ENCODE results near the gene SH3GL1.
"Not testable (repeated sequence)": the region's sequence is repeated elsewhere in the genome, so short reads cannot be mapped to it uniquely, and the experiment has no call there.

SH3GL1 gene

DNA sequence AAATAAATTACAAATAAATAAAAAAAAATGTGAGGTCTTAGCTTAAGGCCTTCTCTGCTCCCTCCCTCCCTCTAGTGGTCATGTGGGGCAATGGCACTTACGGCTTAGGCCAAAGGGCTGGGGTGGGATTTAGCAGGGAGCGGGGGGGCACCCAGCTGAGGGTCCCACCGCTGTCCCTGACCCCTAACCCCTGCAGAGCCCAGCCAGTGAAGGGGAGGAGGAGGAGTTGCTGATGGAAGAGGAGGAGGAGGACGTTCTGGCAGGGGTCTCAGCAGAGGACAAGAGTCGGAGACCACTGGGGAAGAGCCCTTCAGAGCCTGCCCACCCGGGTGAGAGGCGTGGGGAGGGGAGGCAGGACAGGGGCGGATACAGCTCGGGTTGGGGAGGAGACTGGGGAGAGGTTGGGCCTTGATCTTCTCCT, 47.6 kb downstream of the SH3GL1 start:
- DNase-seq (ENCODE audit: low read depth in 2 of 2), result peak; percentile 81 to 82
- peak; percentile 82 for TF ChIP-seq CTCF (IDR thresholded peaks at IDR 0.05; ENCODE audit: low read depth, low read length)
- H3K4me3 ChIP-seq (replicated peaks in 1 of 2; ENCODE audit: low read depth in 2 of 2, low read length in 2 of 2), result no peak overlapping the region

DNA sequence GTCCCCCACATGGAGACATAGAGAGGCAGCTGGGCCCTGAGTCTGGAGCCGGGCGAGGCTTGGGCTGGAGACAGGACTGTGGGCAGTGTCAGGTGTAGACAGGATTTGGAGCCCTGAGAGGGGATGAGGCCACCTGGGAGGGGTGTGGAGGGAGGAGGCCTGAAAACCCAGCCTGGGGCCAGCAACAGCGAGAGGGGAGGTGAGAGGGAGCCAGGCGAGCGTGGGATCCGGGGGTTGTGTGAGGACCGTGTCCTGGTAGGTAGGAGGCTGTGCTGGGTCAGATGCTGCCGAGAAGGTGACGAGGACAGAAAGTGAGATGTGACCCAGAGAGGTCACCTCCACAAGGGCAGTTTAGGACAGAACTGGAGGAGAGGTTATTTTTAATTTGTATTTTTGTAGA, 49.6 kb downstream of the SH3GL1 start:
- no peak for DNase-seq (ENCODE audit: low read depth in 2 of 2)
- no peak overlapping the region for H3K4me3 ChIP-seq (replicated peaks in 1 of 2; ENCODE audit: low read depth in 2 of 2, low read length in 2 of 2)
- TF ChIP-seq CTCF (IDR thresholded peaks at IDR 0.05; ENCODE audit: low read depth, low read length), result no peak

DNA sequence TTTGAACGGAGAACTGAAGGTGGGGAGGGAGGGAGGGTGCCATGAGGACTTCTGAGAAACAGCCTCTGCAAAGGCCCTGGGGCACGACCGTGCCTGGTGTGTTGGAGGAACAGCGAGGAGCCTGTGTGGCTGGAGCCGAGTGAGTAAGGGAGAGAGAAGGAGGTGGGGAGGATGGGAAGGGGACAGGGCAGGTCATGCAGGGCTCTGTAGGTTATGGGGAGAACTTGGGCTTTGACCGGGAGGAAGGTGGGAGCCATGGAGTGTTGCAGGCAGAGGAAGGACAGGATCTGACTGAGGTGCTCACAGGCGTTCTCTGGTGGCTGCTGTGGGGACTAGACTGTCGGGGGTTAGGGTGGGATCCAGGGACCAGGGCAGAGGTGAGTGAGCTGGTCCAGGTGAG, 50.2 kb downstream of the SH3GL1 start:
- DNase-seq (ENCODE audit: low read depth in 2 of 2), result no peak
- no peak for TF ChIP-seq CTCF (IDR thresholded peaks at IDR 0.05; ENCODE audit: low read depth, low read length)

GRCh38 chr19:4349225-4349624, 51.1 kb downstream of the SH3GL1 start:
- not testable (repeated sequence) for DNase-seq (ENCODE audit: low read depth in 2 of 2); H3K4me3 ChIP-seq (replicated peaks in 1 of 2; ENCODE audit: low read depth in 2 of 2, low read length in 2 of 2)

More for the DNA sequence above, 50.2 kb downstream of the SH3GL1 start:
- no peak overlapping the region for H3K4me3 ChIP-seq (replicated peaks in 1 of 2; ENCODE audit: low read depth in 2 of 2, low read length in 2 of 2)

GRCh38 chr19:4347521-4347920, 52.8 kb downstream of the SH3GL1 start:
- DNase-seq (ENCODE audit: low read depth in 2 of 2), result no peak
- TF ChIP-seq CTCF (IDR thresholded peaks at IDR 0.05; ENCODE audit: low read depth, low read length), result no peak

DNA sequence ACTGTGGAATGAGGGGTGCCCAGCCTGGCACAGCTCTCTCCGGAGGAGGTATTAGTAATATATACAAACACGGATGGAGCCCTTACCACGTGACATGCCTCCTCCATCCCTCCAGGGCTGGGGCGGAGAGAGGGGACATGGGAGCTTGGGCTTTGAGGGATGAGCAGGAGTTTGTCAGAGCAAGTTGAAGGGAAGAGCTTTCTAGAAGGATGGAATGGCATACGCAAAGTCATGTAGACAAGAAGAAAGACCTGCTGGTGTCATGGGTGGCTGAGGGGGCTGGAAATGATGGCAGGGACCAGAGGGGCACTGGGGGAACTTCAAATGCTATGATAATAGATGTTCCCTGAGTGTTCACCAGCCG, 54.3 kb downstream of the SH3GL1 start:
- no peak for DNase-seq (ENCODE audit: low read depth in 2 of 2)
- TF ChIP-seq CTCF (IDR thresholded peaks at IDR 0.05; ENCODE audit: low read depth, low read length), result no peak
- H3K4me3 ChIP-seq (replicated peaks in 1 of 2; ENCODE audit: low read depth in 2 of 2, low read length in 2 of 2), result no peak overlapping the region

More at GRCh38 chr19:4347521-4347920, 52.8 kb downstream of the SH3GL1 start:
- H3K4me3 ChIP-seq (replicated peaks in 1 of 2; ENCODE audit: low read depth in 2 of 2, low read length in 2 of 2), result no peak overlapping the region

DNA sequence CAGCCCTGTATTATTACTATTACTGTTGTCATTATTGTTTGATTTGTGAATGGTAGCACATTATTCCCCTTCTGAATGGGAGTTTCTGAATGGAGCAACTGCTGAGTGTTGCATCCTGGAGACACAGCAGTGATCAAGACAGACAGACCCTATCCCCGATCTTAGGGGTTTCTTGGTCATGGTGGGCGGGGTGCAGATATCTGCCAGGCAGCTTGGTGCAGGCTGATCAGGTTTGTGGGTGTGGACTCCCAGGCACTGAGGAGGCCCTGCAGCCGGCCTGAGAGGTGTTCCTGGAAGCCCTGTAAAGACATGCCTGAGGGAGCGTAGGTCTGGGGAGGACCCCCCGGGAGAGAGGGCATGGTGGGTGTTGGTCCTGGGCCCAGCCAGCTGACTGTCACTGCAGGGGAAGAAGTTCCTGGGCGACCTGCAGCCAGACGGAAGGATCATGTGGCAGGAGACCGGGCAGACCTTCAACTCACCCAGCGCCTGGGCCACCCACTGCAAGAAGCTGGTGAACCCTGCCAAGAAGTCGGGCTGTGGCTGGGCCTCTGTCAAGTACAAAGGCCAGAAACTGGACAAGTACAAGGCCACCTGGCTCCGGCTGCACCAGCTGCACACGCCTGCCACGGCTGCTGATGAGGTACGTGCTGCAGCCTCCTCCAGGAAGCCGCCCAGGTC, 54.9 kb downstream of the SH3GL1 start:
- H3K4me3 ChIP-seq (replicated peaks in 1 of 2; ENCODE audit: low read depth in 2 of 2, low read length in 2 of 2), result no peak overlapping the region
- TF ChIP-seq CTCF (IDR thresholded peaks at IDR 0.05; ENCODE audit: low read depth, low read length), result no peak
- DNase-seq (ENCODE audit: low read depth in 2 of 2), result no peak

Data from cardiac fibroblast (primary cell).